Measurements from ENCODE around the gene ADNP.

DNA sequence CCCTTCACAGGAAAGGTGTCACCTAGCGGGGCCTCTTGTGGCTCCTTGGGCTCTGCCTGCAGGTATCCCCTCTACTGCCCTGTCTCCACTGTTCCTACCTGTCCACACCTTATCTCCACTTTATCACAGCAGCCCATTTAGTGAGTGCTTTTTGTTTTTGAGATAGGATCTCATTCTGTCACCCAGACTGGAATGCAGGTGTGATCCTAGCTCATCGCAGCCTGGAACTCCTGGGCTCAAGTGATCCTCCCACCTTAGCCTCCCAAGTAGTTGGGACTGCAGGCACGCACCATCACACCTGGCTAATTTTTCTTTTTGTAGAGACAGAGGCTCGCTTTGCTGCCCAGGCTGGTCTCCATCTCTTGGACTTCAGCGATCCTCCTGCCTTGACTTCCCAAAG is 88.4 kb downstream of the ADNP start:
- TF ChIP-seq, protein P1, sequence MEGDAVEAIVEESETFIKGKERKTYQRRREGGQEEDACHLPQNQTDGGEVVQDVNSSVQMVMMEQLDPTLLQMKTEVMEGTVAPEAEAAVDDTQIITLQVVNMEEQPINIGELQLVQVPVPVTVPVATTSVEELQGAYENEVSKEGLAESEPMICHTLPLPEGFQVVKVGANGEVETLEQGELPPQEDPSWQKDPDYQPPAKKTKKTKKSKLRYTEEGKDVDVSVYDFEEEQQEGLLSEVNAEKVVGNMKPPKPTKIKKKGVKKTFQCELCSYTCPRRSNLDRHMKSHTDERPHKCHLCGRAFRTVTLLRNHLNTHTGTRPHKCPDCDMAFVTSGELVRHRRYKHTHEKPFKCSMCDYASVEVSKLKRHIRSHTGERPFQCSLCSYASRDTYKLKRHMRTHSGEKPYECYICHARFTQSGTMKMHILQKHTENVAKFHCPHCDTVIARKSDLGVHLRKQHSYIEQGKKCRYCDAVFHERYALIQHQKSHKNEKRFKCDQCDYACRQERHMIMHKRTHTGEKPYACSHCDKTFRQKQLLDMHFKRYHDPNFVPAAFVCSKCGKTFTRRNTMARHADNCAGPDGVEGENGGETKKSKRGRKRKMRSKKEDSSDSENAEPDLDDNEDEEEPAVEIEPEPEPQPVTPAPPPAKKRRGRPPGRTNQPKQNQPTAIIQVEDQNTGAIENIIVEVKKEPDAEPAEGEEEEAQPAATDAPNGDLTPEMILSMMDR (IDR thresholded peaks at IDR 0.05): no peak
- TF ChIP-seq GABPB1 (CRISPR knock-in tag; IDR thresholded peaks at IDR 0.05) (no peak), SMAD3 (CRISPR knock-in tag; IDR thresholded peaks at IDR 0.05; ENCODE audit: borderline replicate concordance) (no peak), ZNF219 (CRISPR knock-in tag; IDR thresholded peaks at IDR 0.05; ENCODE audit: borderline replicate concordance) (no peak), NR2C2 (CRISPR knock-in tag; IDR thresholded peaks at IDR 0.05) (no peak), SOX15 (CRISPR knock-in tag; IDR thresholded peaks at IDR 0.05) (no peak), ESRRA (CRISPR knock-in tag; IDR thresholded peaks at IDR 0.05; ENCODE audit: borderline replicate concordance) (no peak), RELA (CRISPR knock-in tag; IDR thresholded peaks at IDR 0.05; ENCODE audit: borderline replicate concordance) (no peak), CBFB (CRISPR knock-in tag; IDR thresholded peaks at IDR 0.05; ENCODE audit: low read depth) (no peak)
- TF ChIP-seq, protein P2, sequence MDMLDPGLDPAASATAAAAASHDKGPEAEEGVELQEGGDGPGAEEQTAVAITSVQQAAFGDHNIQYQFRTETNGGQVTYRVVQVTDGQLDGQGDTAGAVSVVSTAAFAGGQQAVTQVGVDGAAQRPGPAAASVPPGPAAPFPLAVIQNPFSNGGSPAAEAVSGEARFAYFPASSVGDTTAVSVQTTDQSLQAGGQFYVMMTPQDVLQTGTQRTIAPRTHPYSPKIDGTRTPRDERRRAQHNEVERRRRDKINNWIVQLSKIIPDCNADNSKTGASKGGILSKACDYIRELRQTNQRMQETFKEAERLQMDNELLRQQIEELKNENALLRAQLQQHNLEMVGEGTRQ (CRISPR knock-in tag; IDR thresholded peaks at IDR 0.05): no peak
- TF ChIP-seq, protein P3, sequence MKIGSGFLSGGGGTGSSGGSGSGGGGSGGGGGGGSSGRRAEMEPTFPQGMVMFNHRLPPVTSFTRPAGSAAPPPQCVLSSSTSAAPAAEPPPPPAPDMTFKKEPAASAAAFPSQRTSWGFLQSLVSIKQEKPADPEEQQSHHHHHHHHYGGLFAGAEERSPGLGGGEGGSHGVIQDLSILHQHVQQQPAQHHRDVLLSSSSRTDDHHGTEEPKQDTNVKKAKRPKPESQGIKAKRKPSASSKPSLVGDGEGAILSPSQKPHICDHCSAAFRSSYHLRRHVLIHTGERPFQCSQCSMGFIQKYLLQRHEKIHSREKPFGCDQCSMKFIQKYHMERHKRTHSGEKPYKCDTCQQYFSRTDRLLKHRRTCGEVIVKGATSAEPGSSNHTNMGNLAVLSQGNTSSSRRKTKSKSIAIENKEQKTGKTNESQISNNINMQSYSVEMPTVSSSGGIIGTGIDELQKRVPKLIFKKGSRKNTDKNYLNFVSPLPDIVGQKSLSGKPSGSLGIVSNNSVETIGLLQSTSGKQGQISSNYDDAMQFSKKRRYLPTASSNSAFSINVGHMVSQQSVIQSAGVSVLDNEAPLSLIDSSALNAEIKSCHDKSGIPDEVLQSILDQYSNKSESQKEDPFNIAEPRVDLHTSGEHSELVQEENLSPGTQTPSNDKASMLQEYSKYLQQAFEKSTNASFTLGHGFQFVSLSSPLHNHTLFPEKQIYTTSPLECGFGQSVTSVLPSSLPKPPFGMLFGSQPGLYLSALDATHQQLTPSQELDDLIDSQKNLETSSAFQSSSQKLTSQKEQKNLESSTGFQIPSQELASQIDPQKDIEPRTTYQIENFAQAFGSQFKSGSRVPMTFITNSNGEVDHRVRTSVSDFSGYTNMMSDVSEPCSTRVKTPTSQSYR (CRISPR knock-in tag; IDR thresholded peaks at IDR 0.05): no peak
- TF ChIP-seq, protein P4, sequence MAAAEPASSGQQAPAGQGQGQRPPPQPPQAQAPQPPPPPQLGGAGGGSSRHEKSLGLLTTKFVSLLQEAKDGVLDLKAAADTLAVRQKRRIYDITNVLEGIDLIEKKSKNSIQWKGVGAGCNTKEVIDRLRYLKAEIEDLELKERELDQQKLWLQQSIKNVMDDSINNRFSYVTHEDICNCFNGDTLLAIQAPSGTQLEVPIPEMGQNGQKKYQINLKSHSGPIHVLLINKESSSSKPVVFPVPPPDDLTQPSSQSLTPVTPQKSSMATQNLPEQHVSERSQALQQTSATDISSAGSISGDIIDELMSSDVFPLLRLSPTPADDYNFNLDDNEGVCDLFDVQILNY (CRISPR knock-in tag; IDR thresholded peaks at IDR 0.05): no peak
- TF ChIP-seq, protein P5, sequence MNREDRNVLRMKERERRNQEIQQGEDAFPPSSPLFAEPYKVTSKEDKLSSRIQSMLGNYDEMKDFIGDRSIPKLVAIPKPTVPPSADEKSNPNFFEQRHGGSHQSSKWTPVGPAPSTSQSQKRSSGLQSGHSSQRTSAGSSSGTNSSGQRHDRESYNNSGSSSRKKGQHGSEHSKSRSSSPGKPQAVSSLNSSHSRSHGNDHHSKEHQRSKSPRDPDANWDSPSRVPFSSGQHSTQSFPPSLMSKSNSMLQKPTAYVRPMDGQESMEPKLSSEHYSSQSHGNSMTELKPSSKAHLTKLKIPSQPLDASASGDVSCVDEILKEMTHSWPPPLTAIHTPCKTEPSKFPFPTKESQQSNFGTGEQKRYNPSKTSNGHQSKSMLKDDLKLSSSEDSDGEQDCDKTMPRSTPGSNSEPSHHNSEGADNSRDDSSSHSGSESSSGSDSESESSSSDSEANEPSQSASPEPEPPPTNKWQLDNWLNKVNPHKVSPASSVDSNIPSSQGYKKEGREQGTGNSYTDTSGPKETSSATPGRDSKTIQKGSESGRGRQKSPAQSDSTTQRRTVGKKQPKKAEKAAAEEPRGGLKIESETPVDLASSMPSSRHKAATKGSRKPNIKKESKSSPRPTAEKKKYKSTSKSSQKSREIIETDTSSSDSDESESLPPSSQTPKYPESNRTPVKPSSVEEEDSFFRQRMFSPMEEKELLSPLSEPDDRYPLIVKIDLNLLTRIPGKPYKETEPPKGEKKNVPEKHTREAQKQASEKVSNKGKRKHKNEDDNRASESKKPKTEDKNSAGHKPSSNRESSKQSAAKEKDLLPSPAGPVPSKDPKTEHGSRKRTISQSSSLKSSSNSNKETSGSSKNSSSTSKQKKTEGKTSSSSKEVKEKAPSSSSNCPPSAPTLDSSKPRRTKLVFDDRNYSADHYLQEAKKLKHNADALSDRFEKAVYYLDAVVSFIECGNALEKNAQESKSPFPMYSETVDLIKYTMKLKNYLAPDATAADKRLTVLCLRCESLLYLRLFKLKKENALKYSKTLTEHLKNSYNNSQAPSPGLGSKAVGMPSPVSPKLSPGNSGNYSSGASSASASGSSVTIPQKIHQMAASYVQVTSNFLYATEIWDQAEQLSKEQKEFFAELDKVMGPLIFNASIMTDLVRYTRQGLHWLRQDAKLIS (CRISPR knock-in tag; IDR thresholded peaks at IDR 0.05; ENCODE audit: borderline replicate concordance): no peak
